DND-41 (cell line): ENCODE data around the gene CPT1A.

Experiments
- CTCF ChIP-seq: IDR thresholded peaks from 2 replicates; pipeline ENCODE4 v1.5.1; 2012; ENCODE audit warnings: borderline replicate concordance, low read length, moderate library complexity, mild to moderate bottlenecking; ENCODE audit not compliant: poor library complexity, severe bottlenecking; ENCODE audit errors: extremely low read depth
- EZH2 ChIP-seq: IDR thresholded peaks from 3 replicates; pipeline ENCODE4 v1.6.1; 2012; ENCODE audit warnings: borderline replicate concordance, low read depth, mild to moderate bottlenecking, moderate library complexity, low read length, inconsistent platforms; ENCODE audit not compliant: severe bottlenecking

GRCh38 chr11:68704887-68705286 lies 136.8 kb downstream of the CPT1A start:
- TF ChIP-seq CTCF (no peak), EZH2 (no peak)
